ENCODE measurements around the gene SPACA5B.

DNA sequence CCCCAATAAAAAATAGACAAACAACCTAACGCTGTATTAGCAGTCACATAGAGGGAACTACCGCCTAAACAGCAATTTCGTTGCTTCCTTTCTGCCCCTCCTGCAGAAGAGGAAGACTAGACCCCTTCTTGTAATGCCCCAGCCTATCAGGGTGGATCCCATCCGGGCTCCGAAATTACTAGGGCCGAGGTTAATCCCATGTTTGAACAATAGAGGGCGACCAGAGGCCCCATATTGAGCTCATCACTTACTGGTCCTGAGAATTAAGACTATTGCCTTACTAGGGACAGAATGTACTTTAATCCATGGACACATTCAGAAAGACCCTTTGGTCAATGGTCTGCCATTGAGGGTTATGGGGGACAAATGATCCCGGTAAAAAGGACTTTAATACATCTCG lies 47.2 kb upstream of the SPACA5B start:
- TF ChIP-seq, protein P1, sequence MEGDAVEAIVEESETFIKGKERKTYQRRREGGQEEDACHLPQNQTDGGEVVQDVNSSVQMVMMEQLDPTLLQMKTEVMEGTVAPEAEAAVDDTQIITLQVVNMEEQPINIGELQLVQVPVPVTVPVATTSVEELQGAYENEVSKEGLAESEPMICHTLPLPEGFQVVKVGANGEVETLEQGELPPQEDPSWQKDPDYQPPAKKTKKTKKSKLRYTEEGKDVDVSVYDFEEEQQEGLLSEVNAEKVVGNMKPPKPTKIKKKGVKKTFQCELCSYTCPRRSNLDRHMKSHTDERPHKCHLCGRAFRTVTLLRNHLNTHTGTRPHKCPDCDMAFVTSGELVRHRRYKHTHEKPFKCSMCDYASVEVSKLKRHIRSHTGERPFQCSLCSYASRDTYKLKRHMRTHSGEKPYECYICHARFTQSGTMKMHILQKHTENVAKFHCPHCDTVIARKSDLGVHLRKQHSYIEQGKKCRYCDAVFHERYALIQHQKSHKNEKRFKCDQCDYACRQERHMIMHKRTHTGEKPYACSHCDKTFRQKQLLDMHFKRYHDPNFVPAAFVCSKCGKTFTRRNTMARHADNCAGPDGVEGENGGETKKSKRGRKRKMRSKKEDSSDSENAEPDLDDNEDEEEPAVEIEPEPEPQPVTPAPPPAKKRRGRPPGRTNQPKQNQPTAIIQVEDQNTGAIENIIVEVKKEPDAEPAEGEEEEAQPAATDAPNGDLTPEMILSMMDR (IDR thresholded peaks at IDR 0.05; ENCODE audit: low read depth, low read length, poor library complexity, severe bottlenecking), result peak; percentile 61
- TF ChIP-seq EZH2phosphoT487 (IDR thresholded peaks at IDR 0.05; ENCODE audit: borderline replicate concordance, low read length), result no peak

Data from DOHH2 (cell line).